Sigmoid colon (tissue), 4 donors: ENCODE results near the gene SLC9C2.

ENCODE experiments used
- CTCF ChIP-seq, 4 experiments: fragments of 450-650 bp in 3 of 4; fragments of 200-600 bp in 1 of 4; IDR thresholded peaks; one replicate each; pipeline ENCODE4 v1.5.1; 2016 to 2019; ENCODE audit warnings: antibody characterized with exemption in 4 of 4, mild to moderate bottlenecking in 3 of 4, moderate library complexity in 2 of 4
- EP300 ChIP-seq, 4 donors: sonication (generic); formaldehyde crosslinking; IDR thresholded peaks; one replicate each; pipeline ENCODE4 v1.6.1; 2017; ENCODE audit warnings: antibody characterized with exemption in 4 of 4
- POLR2AphosphoS5 ChIP-seq, 4 donors: sonication (generic); formaldehyde crosslinking; IDR thresholded peaks; one replicate each; pipeline ENCODE4 v1.6.1; 2017; ENCODE audit warnings: antibody characterized with exemption in 4 of 4

- TF ChIP-seq CTCF (IDR thresholded peaks at IDR 0.05): no peak
- TF ChIP-seq EP300 (IDR thresholded peaks at IDR 0.05): no peak
- no peak for TF ChIP-seq POLR2AphosphoS5 (IDR thresholded peaks at IDR 0.05)
Measured at GRCh38 chr1:173507847-173508209, 95.0 kb downstream of the SLC9C2 start.
